SK-N-SH (cell line): ENCODE measurements around the gene SLC20A1. TPM values are rescaled to one million over a fixed set of nuclear protein-coding genes. Genes with fewer than 3 reads are reported as not detected.

Experiments used
- CTCF ChIA-PET: fragments of 300-600, 350-600 bp; formaldehyde crosslinking; extraction: SDS; loops from one replicate; lab custom pipeline; 2021; lab: Yijun Ruan, JAX
- POLR2A ChIA-PET: fragments of 350-600 bp; sonication (Branson Sonifier 250); formaldehyde crosslinking; extraction: SDS; loops from one replicate; lab custom pipeline; 2020; ENCODE audit warnings: antibody characterized with exemption, inconsistent platforms; lab: Yijun Ruan, JAX
- DNase-seq: peaks from one replicate; pipeline ENCODE4 v3.0.0; 2012
- H2AFZ ChIP-seq: fragments of 200-600 bp; sonication (generic); 2 replicates; pipeline ENCODE4 v1.8.1; 2016; ENCODE audit warnings: antibody characterized with exemption, mild to moderate bottlenecking, low read depth
- H3F3A ChIP-seq: fragments of 200-600 bp; sonication (generic); replicated peaks from 2 replicates; pipeline ENCODE3; 2016; ENCODE audit warnings: antibody characterized with exemption, mild to moderate bottlenecking; ENCODE audit not compliant: insufficient read depth
- H3K27ac ChIP-seq, 2 experiments: fragments of 200-500 bp in 1 of 2; fragments of 200-600 bp in 1 of 2; sonication (Bioruptor generic) in 1 of 2; sonication (generic), shearing (Covaris generic) in 1 of 2; 2 replicates each; pipeline versions ENCODE4 v1.5.1 to v1.6.1; 2014 to 2016; ENCODE audit warnings: low read depth in 2 of 2, inconsistent platforms in 1 of 2, low read length in 1 of 2, mild to moderate bottlenecking in 1 of 2, mixed read lengths in 1 of 2
- H3K27me3 ChIP-seq: fragments of 200-600 bp; sonication (generic), shearing (Covaris generic); 2 replicates; pipeline ENCODE4 v1.6.1; 2016; ENCODE audit warnings: mixed run types; ENCODE audit not compliant: insufficient read depth
- H3K36me3 ChIP-seq, 2 experiments: fragments of 200-500 bp in 1 of 2; fragments of 200-600 bp in 1 of 2; sonication (Bioruptor generic) in 1 of 2; sonication (generic) in 1 of 2; replicated peaks in 1 of 2; 2 replicates each; pipeline versions ENCODE3 to v1.5.1; 2014 to 2016; ENCODE audit warnings: low read length in 1 of 2, mild to moderate bottlenecking in 1 of 2; ENCODE audit not compliant: insufficient read depth in 2 of 2, control insufficient read depth in 1 of 2
- H3K4me1 ChIP-seq, 2 experiments: fragments of 200-500 bp in 1 of 2; fragments of 200-600 bp in 1 of 2; sonication (Bioruptor generic) in 1 of 2; sonication (generic), shearing (Covaris generic) in 1 of 2; 2 replicates each; pipeline versions ENCODE4 v1.5.1 to v1.6.1; 2014 to 2016; ENCODE audit warnings: low read depth in 1 of 2, low read length in 1 of 2, mixed run types in 1 of 2; ENCODE audit not compliant: insufficient read depth in 2 of 2, control insufficient read depth in 1 of 2
- H3K4me2 ChIP-seq: fragments of 200-600 bp; sonication (generic), shearing (Covaris generic); 2 replicates; pipeline ENCODE4 v1.6.1; 2017; ENCODE audit warnings: mixed run types
- H3K4me3 ChIP-seq, 2 experiments: fragments of 200-500 bp in 1 of 2; fragments of 200-600 bp in 1 of 2; sonication (Bioruptor generic) in 1 of 2; sonication (generic), shearing (Covaris generic) in 1 of 2; 2 replicates each; pipeline versions ENCODE4 v1.5.1 to v1.8.1; 2014 to 2016; ENCODE audit warnings: low read depth in 2 of 2, inconsistent platforms in 1 of 2, low read length in 1 of 2, mild to moderate bottlenecking in 1 of 2, mixed read lengths in 1 of 2, moderate library complexity in 1 of 2
- H3K79me2 ChIP-seq: fragments of 200-600 bp; sonication (generic); 2 replicates; pipeline ENCODE4 v1.8.1; 2017; ENCODE audit warnings: mild to moderate bottlenecking; ENCODE audit not compliant: insufficient read depth
- H3K9ac ChIP-seq: fragments of 200-600 bp; sonication (generic); 2 replicates; pipeline ENCODE4 v1.6.1; 2017; ENCODE audit warnings: mixed run types
- H3K9me2 ChIP-seq: fragments of 200-600 bp; sonication (generic); 2 replicates; pipeline ENCODE4 v1.6.1; 2017; ENCODE audit warnings: mixed run types
- H3K9me3 ChIP-seq: fragments of 200-600 bp; sonication (generic); 2 replicates; pipeline ENCODE4 v1.6.1; 2017; ENCODE audit warnings: mixed run types, mild to moderate bottlenecking, moderate library complexity
- H4K20me1 ChIP-seq: fragments of 200-600 bp; sonication (generic); 2 replicates; pipeline ENCODE4 v1.6.1; 2017; ENCODE audit warnings: mild to moderate bottlenecking, mixed run types; ENCODE audit not compliant: insufficient read depth
- CHD2 ChIP-seq: fragments of 150-350 bp; IDR thresholded peaks from 2 replicates; pipeline ENCODE4 v1.6.1; 2018; ENCODE audit warnings: low read length; ENCODE audit not compliant: partially characterized antibody
- EP300 ChIP-seq, 2 experiments: IDR thresholded peaks; 2 replicates each; pipeline versions ENCODE4 v1.4.0 to v1.6.1; 2012; ENCODE audit warnings: borderline replicate concordance in 1 of 2, low read depth in 1 of 2, low read length in 1 of 2
- EZH2phosphoT487 ChIP-seq: fragments of 200-600 bp; sonication (generic); IDR thresholded peaks from 2 replicates; pipeline ENCODE4 v1.6.1; 2017; ENCODE audit warnings: low read depth, mixed run types, mild to moderate bottlenecking, antibody characterized with exemption, moderate library complexity, borderline replicate concordance
- FOSL2 ChIP-seq: IDR thresholded peaks from 2 replicates; pipeline ENCODE4 v1.4.0; 2012; ENCODE audit warnings: low read depth, mild to moderate bottlenecking, moderate library complexity, borderline replicate concordance
- FOXM1 ChIP-seq: IDR thresholded peaks from 2 replicates; pipeline ENCODE4 v1.4.0; 2012; ENCODE audit warnings: low read depth, mild to moderate bottlenecking
- GABPA ChIP-seq: IDR thresholded peaks from 2 replicates; pipeline ENCODE4 v1.4.0; 2012; ENCODE audit warnings: low read depth, mild to moderate bottlenecking
- GATA2 ChIP-seq: sonication (generic); formaldehyde crosslinking; IDR thresholded peaks from 2 replicates; pipeline ENCODE4 v1.5.0; 2020; ENCODE audit warnings: mild to moderate bottlenecking, missing genetic modification reagents
- MXI1 ChIP-seq: IDR thresholded peaks from 2 replicates; pipeline ENCODE4 v1.6.1; 2012; ENCODE audit warnings: mild to moderate bottlenecking, low read depth, low read length, improper control_type of control experiment
- NFIC ChIP-seq: IDR thresholded peaks from 2 replicates; pipeline ENCODE4 v1.4.0; 2012; ENCODE audit warnings: borderline replicate concordance
- POLR2AphosphoS5 ChIP-seq: IDR thresholded peaks from 2 replicates; pipeline ENCODE4 v1.6.1; 2012; ENCODE audit warnings: low read depth, low read length
- RAD21 ChIP-seq: IDR thresholded peaks from 2 replicates; pipeline ENCODE4 v1.6.1; 2012; ENCODE audit warnings: mild to moderate bottlenecking, low read length
- RCOR1 ChIP-seq: fragments of 150-350 bp; IDR thresholded peaks from 2 replicates; pipeline ENCODE4 v1.6.1; 2017; ENCODE audit warnings: antibody characterized with exemption, low read length
- RXRA ChIP-seq: IDR thresholded peaks from 2 replicates; pipeline ENCODE4 v1.4.0; 2012; ENCODE audit warnings: low read depth, mild to moderate bottlenecking, borderline replicate concordance
- SIN3A ChIP-seq: IDR thresholded peaks from 2 replicates; pipeline ENCODE4 v1.6.1; 2012; ENCODE audit warnings: low read depth, mild to moderate bottlenecking, low read length, moderate library complexity, borderline replicate concordance
- SMC3 ChIP-seq: IDR thresholded peaks from 2 replicates; pipeline ENCODE4 v1.6.1; 2012; ENCODE audit warnings: low read depth, low read length, improper control_type of control experiment
- TAF1 ChIP-seq: IDR thresholded peaks from 2 replicates; pipeline ENCODE4 v1.6.1; 2012; ENCODE audit warnings: low read depth, mild to moderate bottlenecking, low read length, moderate library complexity, borderline replicate concordance
- TCF12 ChIP-seq: IDR thresholded peaks from 2 replicates; pipeline ENCODE4 v1.4.0; 2012
- TEAD4 ChIP-seq: IDR thresholded peaks from 2 replicates; pipeline ENCODE4 v1.4.0; 2012; ENCODE audit warnings: mild to moderate bottlenecking, borderline replicate concordance; ENCODE audit not compliant: insufficient read depth
- WGBS: methylation state at CpG from one replicate; pipeline ENCODE4 v1.1.6; 2017; ENCODE audit warnings: low lambda C conversion rate; 5-methylcytosine and 5-hydroxymethylcytosine counted together
- polyA plus RNA-seq, 3 experiments: library from polyadenylated mRNA; depleted of rRNA; stranded (reverse); fragments of >200 nt; gene quantifications; 2 replicates each; pipeline ENCODE4 v1.2.3, GENCODE V29; 2012
- TF ChIP-seq, protein P1 (sequence below): fragments of 200-600 bp; sonication (generic); IDR thresholded peaks from 2 replicates; pipeline ENCODE4 v1.6.1; 2017; ENCODE audit warnings: antibody characterized with exemption, mild to moderate bottlenecking, moderate library complexity
- TF ChIP-seq, protein P2 (sequence below): IDR thresholded peaks from 2 replicates; pipeline ENCODE4 v1.4.0; 2012; ENCODE audit warnings: low read depth
- TF ChIP-seq, protein P3 (sequence below): IDR thresholded peaks from 2 replicates; pipeline ENCODE4 v1.4.0; 2012; ENCODE audit warnings: low read depth, borderline replicate concordance
- TF ChIP-seq, protein P4 (sequence below): fragments of 150-350 bp; IDR thresholded peaks from 2 replicates; pipeline ENCODE4 v1.6.1; 2017; ENCODE audit warnings: antibody characterized with exemption, low read length, low read depth, borderline replicate concordance

The SLC20A1 gene
- polyA plus RNA-seq, 1 of the 3 experiments (the other 2 are of a cell fraction), result 56.3 TPM

DNA sequence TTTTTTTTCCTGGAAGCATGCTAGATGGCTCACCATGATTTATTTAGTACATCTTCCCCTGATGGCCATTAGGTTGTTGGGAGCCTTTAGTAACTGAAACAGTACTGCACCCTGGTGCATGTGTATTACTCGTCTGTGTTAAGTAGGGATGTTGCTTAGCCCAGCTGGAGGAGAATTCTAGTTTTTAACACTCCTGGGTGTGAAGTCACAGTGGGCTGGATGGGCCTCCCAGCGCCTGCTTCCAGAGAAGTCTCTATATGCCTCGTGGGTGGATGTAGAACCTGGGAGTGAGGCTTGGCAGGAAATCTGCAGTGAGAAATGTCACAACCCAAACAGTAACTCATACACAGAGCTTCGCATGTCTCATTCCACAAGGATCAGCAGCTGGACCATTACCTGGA lies 46.1 kb downstream of the SLC20A1 start:
- no peaks in the 10 kb centered on the region for H3K9me3 ChIP-seq
- peak overlapping the region; percentile 54; the same call in 1 of the 2 replicates for H2AFZ ChIP-seq
- H4K20me1 ChIP-seq, result no peaks in the 10 kb centered on the region
- peaks cover 5 to 21% of the 10 kb centered on the region in 2 experiments; a peak in 3 of 4 replicates for H3K4me1 ChIP-seq
- no peaks in the 10 kb centered on the region for H3K36me3 ChIP-seq
- WGBS, result 83% methylated on average over 4 of the region's 4 CpGs
- ChIA-PET POLR2A (no interaction called here), CTCF (interaction anchor here (0.7 to 3.6 kb wide), 13 partner anchors 8 to 359 kb away, joined by 3 to 28 read pairs (median 7); no protein-coding TSS in a partner anchor)
- peak overlapping the region; percentile 11; the same call in 1 of the 2 replicates for H3K9ac ChIP-seq
- no peak for DNase-seq
- no peaks in the 10 kb centered on the region for H3K79me2 ChIP-seq
- peak overlapping the region in 1 of 2 experiments; percentile 73; a peak in 2 of 4 replicates for H3K27ac ChIP-seq
- no peak for TF ChIP-seq CHD2
- TF ChIP-seq TAF1, result no peak
- TF ChIP-seq, protein P1, sequence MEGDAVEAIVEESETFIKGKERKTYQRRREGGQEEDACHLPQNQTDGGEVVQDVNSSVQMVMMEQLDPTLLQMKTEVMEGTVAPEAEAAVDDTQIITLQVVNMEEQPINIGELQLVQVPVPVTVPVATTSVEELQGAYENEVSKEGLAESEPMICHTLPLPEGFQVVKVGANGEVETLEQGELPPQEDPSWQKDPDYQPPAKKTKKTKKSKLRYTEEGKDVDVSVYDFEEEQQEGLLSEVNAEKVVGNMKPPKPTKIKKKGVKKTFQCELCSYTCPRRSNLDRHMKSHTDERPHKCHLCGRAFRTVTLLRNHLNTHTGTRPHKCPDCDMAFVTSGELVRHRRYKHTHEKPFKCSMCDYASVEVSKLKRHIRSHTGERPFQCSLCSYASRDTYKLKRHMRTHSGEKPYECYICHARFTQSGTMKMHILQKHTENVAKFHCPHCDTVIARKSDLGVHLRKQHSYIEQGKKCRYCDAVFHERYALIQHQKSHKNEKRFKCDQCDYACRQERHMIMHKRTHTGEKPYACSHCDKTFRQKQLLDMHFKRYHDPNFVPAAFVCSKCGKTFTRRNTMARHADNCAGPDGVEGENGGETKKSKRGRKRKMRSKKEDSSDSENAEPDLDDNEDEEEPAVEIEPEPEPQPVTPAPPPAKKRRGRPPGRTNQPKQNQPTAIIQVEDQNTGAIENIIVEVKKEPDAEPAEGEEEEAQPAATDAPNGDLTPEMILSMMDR, result no peak
- TF ChIP-seq, protein P2, sequence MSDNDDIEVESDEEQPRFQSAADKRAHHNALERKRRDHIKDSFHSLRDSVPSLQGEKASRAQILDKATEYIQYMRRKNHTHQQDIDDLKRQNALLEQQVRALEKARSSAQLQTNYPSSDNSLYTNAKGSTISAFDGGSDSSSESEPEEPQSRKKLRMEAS, result 0 out of 2 replicates have a peak, but pooled peaks have one; percentile 14
- TF ChIP-seq GATA2 (CRISPR knock-in tag), result no peak
- no peak for TF ChIP-seq TEAD4
- TF ChIP-seq, all 33 proteins: peak for 1
- H3F3A ChIP-seq, result peaks cover 7% of the 10 kb centered on the region
- H3K27me3 ChIP-seq, result no peaks in the 10 kb centered on the region
- peak overlapping the region; percentile 53 for H3K4me2 ChIP-seq
- H3K4me3 ChIP-seq, result no peak overlapping the region
- H3K9me2 ChIP-seq, result no peaks in the 10 kb centered on the region

DNA sequence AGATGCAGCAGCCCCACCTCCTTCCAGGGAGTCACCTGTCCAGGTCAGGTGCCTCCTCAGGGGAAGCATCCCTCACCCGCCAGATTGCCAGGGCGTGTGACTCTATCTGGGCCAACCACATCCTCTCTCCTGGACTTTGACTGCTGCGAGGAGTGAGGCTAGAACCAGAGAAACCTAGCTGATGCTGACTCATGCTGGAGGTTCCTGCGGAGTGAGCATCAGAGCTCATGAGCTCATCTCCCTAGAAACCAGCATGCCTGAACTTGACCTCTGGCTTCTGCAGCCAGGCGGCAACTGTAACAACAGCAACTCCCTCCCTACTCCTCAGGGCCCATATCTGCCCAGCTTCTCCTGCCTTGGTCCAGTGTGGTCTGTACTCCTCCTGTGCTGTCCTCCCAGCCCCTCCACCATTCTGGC lies 46.8 kb downstream of the SLC20A1 start:
- Histone ChIP-seq H3K27ac (peak overlapping the region in 1 of 2 experiments; percentile 73; a peak in 2 of 4 replicates), H3F3A (peaks cover 8% of the 10 kb centered on the region), H3K36me3 (no peaks in the 10 kb centered on the region), H3K9me2 (no peaks in the 10 kb centered on the region), H3K4me3 (no peak overlapping the region), H3K9ac (peak overlapping the region; percentile 46), H2AFZ (peak overlapping the region; percentile 54; the same call in 1 of the 2 replicates), H3K4me1 (peaks cover 5 to 21% of the 10 kb centered on the region in 2 experiments; a peak in 3 of 4 replicates), H4K20me1 (no peaks in the 10 kb centered on the region), H3K27me3 (no peaks in the 10 kb centered on the region), H3K4me2 (peak overlapping the region; percentile 53), H3K79me2 (no peaks in the 10 kb centered on the region), H3K9me3 (no peaks in the 10 kb centered on the region)
- ChIA-PET POLR2A (no interaction called here), CTCF (interaction anchor here (1.1 to 3.6 kb wide), 5 partner anchors 10 to 67 kb away, joined by 3 to 28 read pairs (median 14); no protein-coding TSS in a partner anchor)
- DNase-seq, result no peak
- WGBS, result 14% methylated on average over 5 of the region's 5 CpGs
- no peak for TF ChIP-seq TEAD4
- TF ChIP-seq EP300 (IDR thresholded peaks at IDR 0.05; ENCODE audit: borderline replicate concordance in 1 of 2, low read depth in 1 of 2, low read length in 1 of 2), result no peak; a peak in 1 of 4 replicates
- TF ChIP-seq, protein P3, sequence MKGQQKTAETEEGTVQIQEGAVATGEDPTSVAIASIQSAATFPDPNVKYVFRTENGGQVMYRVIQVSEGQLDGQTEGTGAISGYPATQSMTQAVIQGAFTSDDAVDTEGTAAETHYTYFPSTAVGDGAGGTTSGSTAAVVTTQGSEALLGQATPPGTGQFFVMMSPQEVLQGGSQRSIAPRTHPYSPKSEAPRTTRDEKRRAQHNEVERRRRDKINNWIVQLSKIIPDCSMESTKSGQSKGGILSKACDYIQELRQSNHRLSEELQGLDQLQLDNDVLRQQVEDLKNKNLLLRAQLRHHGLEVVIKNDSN, result peak; percentile 48; the same call in 1 of the 2 replicates
- no peak for TF ChIP-seq FOXM1
- TF ChIP-seq SIN3A, result no peak
- TF ChIP-seq, protein P4, sequence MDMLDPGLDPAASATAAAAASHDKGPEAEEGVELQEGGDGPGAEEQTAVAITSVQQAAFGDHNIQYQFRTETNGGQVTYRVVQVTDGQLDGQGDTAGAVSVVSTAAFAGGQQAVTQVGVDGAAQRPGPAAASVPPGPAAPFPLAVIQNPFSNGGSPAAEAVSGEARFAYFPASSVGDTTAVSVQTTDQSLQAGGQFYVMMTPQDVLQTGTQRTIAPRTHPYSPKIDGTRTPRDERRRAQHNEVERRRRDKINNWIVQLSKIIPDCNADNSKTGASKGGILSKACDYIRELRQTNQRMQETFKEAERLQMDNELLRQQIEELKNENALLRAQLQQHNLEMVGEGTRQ, result no peak
- TF ChIP-seq RCOR1, result no peak
- peak; percentile 65 for TF ChIP-seq TCF12
- TF ChIP-seq MXI1, result no peak
- TF ChIP-seq, protein P2, result no peak; the same call in 1 of the 2 replicates
- TF ChIP-seq FOSL2, result peak; percentile 77; the same call in 1 of the 2 replicates
- no peak for TF ChIP-seq EZH2phosphoT487
- TF ChIP-seq CHD2, result no peak
- no peak for TF ChIP-seq TAF1
- TF ChIP-seq NFIC, result no peak; the same call in 1 of the 2 replicates
- no peak for TF ChIP-seq RXRA
- TF ChIP-seq SMC3, result no peak
- no peak for TF ChIP-seq GABPA
- TF ChIP-seq RAD21, result no peak
- TF ChIP-seq POLR2AphosphoS5, result peak; percentile 27; the same call in 1 of the 2 replicates
